Activated CD8-positive, alpha-beta memory T cell treated with anti-CD3 and anti-CD28 coated beads, Interleukin-2, amount 50 U/mL, for 48 hours (primary cell): ENCODE measurements around the gene PARK7.
"Not testable (repeated sequence)": the region's sequence is repeated elsewhere in the genome, so short reads cannot be mapped to it uniquely, and the experiment has no call there.

Experiments
- DNase-seq: peaks from one replicate; pipeline ENCODE4 v3.0.0-alpha.2; 2020

Gene PARK7

DNA sequence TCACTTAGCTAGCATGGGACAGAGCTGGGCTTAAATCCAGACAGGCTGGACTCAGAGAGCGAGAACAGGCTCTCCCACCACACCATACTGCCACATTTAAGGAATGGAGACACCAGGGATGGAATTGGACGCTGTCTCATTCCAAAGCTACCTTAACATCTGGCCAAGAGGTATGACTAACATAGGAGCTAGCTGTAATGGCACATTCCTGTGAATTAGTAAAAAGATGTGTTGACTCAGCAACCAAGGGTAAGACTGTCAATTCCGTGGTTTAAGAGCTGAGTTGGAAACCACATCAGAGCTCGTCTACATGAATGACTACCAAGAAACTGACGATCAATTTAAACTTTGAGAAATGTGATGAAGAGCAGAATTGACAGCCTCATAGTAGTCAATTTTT lies 12.6 kb upstream of the PARK7 start:
- no peak for DNase-seq

DNA sequence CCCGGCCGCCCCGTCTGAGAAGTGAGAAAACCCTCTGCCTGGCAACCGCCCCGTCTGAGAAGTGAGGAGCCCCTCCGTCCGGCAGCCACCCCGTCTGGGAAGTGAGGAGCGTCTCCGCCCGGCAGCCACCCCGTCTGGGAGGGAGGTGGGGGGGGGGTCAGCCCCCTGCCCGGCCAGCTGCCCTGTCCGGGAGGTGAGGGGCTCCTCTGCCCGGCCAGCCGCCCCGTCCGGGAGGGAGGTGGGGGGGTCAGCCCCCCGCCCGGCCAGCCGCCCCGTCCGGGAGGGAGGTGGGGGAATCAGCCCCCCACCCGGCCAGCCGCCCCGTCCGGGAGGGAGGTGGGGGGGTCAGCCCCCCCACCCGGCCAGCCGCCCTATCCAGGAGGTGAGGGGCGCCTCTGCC lies 8.7 kb upstream of the PARK7 start:
- DNase-seq, result peak; percentile 3

DNA sequence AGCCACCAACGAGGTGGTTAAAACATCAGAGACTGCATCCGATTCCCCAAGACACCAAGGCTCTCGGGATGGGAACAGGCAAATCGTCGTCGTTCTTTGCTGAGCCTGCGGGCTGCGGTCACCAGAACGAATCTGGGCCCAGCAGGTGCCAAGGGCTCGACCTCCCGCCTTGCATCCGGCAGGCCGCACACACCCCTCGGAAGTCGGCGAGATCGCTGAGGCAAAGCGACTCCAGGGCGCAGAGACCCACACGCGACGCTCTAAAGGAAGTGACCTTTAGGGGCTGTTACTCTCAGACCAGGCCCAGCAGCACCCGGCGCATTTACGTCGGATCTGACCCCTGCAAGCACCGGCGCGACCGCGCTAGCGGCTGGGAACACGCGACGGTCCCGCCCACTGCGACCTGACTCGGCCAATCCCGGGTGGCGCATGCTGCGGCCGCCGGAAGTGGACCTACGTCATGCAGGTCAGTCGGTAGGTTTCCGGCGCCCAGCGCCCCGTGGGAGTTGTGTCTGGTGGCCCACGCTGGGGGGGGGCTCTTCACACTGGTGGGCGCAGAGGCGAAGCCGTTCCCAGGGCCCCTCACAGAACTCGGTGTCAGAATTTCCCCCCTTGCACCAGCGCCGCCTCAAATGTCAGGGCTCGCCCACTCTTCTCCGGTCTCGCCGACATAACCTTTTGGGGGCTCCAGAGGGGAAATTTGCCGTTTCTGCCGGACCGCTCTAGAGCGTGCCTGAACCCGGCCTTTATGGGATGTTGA lies 7.5 kb upstream of the PARK7 start:
- peak; percentile 93 for DNase-seq

DNA sequence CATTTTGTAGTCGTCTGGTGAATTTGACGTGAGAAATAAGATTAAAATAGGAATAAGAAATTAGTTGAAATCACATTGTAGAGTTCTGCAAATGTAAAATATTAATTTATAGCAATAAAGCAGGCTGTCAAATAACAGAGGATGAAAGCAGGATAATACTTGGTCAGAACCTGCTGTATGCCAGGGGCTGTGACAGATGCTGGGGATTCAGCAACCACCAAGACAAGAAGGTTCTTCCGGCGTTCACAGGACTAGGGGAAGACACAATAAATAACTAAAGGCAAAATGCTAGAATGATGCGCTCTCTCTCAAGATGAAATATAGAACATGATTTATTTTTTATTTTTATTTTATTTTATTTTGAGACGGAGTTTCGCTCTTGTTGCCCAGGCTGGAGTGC lies 6.8 kb upstream of the PARK7 start:
- no peak for DNase-seq

DNA sequence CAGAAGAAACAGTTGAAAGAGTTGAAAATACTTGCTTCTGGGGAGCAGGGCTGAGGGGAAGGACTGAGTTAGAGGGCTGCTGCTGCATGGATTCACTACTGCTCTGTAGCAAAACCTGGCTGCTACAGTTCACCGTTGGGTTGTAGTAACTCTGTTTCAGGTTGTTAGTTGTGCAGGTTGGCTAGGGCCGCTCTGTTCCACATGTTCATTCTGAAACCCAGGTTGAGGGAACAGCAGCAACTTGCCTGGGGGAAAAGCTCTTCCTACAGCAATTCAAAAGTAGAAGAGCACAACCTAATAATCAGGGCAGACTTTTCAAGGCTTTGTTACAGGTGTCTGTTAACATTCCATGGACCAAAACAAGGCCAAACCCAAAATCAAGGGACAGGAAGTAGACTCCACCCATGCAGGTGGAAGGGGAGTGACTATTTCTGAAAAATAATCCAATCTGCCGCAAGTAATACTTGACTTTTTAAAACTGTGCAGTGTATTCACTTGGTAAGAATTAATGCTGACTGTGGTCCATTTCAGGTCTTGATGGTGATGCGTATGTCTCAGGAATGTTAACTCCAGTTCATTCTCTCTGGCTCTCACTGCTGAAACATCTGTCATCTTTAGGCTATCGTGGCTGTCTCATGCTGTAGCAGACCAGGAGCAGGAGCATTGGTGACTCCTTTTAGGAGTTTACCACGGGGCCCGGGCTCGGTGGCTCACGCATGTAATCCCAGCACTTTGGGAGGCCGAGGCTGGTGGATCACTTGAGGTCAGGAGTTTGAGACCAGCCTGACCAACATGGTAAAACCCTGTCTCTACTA lies 5.1 kb upstream of the PARK7 start:
- DNase-seq, result no peak

DNA sequence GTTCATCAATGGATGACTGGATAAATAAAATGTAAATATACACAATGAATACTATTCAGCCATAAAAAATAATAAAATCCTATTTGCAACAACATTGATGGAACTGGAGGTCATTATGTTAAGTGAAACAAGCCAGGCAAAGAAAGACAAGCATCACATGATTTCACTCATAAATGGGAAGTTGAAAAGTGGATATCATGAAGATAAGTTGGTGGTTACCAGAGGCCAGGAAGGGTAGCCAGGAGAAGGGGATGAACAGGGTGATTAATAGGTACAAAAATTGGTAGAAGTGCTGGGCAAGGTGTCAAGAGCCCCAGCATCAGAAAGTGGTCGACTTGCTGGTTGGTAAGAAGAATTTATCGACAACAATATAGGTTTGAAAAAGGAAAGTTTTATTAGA lies 1.3 kb upstream of the PARK7 start:
- no peak for DNase-seq

DNA sequence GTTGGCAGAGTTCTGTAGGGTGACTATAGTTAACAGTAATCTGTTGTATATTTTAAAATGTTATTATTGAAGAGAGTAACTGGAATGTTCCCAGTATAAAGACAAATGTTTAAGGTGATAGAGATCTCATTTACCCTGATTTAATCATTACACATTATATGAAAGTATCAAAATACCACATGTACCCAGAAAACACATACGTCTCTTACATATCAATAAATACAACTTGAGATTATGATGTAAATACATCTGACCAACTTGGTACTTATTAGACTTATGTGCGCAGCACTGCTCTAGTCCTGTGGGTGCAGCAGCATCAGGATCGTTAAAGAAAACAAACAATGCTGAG lies 670 bp upstream of the PARK7 start:
- no peak for DNase-seq

DNA sequence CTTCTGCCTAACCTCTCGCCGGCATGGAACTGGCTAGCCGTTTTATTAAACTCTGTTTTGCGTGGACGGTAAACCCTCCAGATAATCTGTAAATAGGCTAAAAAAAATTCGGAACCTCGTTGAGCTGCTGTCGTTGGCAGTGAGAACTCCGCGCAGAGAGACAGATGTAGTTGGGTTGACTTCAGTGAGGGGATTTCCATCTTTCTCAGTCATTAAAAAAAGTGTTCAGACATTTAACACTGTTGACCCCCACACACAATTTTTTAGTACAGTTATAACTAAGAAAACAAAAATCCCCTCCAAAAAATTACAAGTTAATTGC lies 464 bp downstream of the PARK7 start:
- no peak for DNase-seq

DNA sequence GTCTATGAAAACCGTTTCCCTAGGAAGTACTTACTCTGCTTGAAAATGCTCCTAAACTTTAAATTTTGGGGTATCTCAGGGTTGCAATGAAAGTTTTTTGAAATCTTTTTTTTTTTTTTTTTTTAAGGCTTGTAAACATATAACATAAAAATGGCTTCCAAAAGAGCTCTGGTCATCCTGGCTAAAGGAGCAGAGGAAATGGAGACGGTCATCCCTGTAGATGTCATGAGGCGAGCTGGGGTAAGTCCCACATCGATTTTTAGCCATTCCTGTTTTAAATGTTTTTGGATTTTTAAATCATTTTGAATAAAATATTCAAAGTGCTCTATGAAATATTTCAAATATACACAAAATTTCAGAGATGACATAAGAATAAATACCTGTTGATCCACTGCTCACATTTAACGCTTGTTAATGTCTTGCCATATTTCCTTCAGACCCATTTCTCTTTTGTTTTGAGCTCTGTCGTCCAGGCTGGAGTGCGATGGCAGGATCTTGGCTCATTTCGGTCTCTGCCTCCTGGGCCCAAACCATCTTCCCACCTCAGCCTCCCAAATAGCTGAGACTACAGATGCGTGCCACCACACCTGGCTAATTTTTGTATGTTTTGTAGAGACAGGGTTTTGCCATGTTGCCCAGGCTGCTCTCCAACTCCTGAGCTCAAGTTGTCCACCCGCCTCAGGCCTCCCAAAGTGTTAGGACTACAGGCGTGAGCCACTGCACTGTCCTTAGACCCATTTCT lies 1.3 kb downstream of the PARK7 start:
- no peak for DNase-seq

DNA sequence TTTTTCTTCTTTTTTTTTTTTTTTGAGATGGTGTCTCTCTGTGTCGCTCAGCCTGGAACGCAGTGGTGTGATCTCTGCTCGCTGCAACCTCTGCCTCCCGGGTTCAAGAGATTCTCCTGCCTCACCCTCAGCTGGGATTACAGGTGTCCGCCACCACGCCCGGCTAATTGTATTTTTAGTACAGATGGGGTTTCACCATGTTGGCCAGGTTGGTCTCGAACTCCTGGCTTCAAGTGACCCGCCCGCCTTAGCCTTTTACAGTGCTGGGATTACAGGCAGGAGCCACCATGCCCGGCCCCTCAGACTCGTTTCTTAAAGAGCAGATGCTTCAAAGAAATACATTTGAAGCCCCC lies 1.8 kb downstream of the PARK7 start:
- DNase-seq, result not testable (repeated sequence)

DNA sequence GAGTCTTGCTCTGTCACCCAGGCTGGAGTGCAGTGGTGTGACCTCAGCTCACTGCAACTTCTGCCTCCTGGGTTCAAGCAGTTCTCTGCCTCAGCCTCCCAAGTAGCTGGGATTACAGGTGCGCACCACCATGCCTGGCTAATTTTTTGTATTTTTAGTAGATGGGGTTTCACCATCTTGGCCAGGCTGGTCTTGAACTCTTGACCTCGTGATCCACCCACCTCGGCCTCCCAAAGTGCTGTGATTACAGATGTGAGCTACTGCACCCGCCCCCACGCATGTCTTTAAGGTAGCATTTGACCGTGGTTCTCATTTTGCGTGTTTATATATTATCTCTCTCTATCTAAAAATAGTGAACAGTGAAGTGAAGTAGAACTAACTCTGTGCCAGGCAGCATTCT lies 2.3 kb downstream of the PARK7 start:
- DNase-seq, result not testable (repeated sequence)

DNA sequence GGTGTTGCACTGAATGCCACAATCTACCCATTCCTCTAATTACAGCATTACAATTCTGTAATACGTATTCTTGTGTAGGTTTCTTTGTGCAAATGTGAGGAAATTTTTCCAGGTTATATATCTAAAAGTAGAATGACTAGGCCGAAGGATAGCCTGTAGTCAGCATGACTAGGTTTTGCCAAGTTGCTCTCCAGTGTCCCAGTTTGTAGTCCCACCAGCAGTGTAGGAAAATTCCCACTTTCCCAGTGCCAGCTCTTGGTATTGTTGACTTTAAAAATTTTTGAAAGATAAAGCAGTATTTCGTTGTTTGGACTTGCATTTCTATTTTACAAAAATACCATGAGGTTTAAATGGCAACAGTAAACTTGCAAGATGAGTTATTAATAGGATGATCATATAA lies 3.0 kb downstream of the PARK7 start:
- no peak for DNase-seq

DNA sequence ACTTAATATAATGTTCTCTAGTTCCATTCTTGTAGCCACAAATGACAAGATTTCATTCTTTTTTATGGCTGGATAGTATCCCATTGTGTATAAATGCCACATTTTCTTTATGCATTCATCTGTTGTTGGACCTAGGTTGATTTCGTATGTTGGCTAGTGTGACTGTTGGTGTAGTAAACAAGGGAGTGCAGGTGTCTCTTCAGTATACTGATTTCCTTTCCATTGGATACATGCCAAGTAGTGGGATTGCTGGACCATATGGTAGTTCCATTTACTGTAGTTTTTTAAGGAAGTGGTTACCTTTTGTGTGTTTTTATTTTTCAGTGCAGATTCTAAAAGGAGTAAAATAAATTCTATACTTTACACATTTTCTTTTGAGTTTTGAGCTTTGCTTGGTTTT lies 5.7 kb downstream of the PARK7 start:
- no peak for DNase-seq

DNA sequence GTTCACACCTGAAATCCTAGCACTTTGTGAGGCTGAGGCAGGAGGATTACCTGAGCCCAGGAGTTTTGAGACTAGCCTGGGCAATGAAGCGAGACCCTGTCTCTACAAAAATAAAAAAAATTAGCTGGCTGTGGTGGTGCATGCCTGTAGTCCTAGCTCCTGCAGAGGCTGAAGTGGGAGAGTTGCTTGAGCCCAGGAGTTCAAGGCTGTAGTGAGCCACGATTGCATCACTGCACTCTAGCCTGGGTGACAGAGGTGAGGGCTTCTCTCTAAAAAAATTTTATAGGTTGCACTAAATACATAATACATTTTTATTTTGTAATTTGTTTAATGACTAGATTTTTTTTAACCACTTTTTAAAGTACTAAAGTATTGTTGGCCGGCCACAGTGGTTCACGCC lies 6.1 kb downstream of the PARK7 start:
- no peak for DNase-seq

DNA sequence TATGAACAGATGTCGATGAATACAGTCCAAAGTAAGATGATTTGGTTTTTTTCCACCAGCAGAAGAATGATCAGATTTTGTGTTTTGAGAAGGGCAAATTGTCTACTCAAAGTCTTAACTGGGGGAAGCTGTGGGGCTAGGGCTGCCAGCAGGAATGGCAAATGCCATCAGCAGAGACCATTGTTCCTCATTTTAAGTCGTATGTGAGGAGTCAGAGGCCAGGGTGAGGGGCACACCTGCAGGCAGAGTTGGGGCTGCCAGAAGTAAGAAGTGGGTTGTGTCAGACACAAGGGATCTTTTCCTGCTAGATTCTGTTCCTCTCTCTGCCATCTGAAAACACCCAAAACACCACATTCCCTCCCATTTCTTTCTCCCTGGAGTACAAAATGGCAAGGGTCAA lies 8.7 kb downstream of the PARK7 start:
- DNase-seq, result no peak

DNA sequence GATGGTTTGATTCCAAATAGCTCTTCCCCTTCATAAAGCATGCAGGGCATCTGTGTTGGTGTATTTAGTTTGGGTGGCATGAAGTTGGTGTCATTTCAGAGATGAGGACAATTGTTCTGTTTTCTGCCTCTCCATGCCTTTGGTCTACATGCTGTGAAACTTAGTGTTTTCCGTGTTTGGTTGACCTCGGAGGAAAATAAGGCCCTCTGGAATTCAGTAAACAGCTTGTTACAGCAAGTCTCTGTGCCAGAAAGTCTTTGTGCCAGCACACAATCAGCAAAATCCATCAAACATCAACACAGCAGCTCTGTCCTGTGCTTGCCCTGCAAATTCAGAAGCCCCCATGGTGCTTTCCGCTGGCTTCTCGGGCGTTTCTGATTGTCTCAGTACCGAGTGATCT lies 9.5 kb downstream of the PARK7 start:
- no peak for DNase-seq

DNA sequence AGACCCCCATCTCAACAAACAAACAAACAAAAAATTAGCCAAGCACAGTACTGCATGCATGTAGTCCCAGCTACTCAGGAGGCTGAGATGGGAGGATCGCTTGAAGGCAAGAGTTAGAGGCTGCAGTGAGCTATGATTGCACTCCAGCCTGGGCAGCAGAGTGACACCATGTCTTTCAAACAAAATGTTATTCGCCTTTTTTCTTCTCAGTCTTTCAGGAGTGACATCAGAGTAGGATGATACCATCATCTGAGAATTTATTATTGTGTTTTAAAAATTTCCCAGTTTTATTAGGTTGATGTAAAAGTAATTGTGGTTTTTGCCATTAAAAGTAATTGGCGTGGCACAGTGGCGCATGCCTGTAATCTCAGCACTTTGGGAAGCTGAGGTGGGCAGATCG lies 10.8 kb downstream of the PARK7 start:
- DNase-seq, result no peak

DNA sequence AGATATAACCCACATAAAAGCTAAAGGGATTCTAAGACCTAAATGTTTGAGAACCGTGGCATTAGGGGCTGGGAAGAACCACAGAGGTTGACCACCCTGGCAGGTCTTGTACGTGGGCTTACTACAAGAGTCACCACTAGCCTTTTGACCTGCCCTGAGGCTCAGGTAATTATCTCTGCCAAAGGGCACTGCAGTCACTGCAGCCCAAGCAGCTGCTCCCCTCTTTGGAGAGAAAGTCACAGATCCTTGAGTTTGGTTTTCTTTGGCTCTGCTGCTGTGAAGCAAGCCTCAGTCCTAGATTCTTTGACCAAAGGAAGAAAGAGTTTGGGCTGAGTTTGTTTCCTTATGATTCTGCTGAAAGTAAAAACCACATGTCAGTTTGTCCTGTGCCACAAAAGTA lies 11.6 kb downstream of the PARK7 start:
- DNase-seq, result no peak

DNA sequence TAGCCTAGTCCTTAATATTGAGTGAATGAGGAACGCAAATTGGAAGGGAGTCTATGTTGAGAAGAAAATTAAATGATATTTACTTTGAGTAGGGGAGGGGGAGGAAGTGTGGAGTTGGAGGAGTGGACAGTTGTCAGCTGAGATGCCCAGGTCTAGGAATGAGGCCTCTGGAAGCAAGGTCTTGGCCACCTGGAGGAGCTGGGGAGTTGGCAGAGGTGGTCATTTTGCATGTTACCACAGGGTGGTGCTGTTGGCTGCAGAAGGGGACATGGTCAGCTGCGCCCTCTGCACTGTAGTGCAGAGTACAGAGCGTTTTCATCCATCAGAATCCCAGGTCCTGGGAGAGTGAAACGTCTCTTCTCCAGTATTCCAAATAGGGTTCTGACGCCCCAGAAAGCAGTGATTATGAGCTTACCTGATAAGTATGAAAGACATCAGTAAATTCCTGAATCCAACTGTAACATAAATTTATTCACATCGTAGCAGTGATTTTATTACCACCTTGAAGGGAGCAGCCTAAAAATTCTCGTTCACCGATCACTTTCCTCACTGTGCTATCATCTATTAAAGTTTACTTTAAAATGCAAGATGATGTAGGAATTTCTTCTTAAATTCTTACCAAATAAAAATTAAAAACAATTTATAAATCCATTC lies 13.8 kb downstream of the PARK7 start:
- DNase-seq, result peak; percentile 71

DNA sequence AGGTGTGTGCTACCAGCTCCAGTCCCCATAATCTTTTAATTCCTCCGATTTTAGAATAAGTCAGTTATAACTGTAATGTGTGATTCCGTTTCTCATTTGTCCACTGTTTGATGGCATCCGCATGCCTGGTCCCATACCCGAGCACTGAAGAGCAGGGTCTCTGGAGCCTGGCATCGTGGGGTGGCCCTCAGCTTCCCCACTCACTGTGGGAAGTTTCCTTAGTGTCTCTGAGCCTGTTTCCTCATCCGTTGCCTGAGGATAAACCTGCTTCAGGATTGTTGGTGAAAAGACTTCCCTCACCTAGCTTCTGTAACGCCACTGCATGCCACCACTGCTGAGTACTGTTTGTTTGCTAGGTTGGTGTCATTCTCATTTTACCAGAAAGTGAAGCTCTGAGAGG lies 19.5 kb downstream of the PARK7 start:
- no peak for DNase-seq

DNA sequence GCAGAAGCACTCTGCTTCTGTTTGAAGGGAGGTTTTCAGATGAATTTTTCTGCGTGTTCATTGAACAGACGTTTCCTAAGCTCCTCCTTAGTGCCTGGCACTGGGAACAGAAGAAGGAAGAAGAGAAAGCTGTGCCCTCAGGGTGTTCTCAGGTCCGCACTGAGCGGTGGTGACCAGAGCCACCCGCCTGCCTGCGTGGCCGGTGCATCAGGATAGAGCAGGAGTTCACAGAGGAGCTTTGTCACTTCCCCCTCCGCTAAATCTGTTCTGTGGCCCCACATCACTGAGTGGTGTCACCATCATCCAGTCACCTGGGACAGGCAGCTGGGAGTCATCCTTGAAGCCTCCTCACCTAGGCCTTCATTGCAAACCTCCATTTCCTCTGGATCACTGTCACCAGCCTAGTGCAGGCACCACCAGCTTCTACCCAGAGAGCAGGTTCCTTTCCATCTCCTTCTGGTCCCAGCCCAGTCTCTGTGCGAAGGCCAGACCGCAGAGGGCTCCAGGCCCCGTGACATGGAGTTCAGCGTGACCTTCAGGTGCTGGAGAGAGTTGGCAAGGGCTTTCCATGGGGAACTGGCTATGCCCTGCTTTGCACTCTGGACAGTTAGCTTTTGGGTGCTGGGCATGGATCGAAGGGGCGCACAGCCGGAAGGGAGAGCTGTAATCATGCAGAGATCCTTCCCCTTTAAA lies 21.7 kb downstream of the PARK7 start:
- DNase-seq, result no peak

DNA sequence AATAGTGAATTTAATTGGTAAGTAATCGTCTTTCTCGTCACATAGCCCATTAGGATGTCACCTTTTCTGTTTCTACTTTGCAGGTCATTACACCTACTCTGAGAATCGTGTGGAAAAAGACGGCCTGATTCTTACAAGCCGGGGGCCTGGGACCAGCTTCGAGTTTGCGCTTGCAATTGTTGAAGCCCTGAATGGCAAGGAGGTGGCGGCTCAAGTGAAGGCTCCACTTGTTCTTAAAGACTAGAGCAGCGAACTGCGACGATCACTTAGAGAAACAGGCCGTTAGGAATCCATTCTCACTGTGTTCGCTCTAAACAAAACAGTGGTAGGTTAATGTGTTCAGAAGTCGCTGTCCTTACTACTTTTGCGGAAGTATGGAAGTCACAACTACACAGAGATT lies 23.3 kb downstream of the PARK7 start:
- DNase-seq, result no peak
